ENCODE data around the gene IQSEC3. TPM values are rescaled to one million over a fixed set of nuclear protein-coding genes. Genes with fewer than 3 reads are reported as not detected.
A peak's percentile ranks its signal among the peaks of the same experiment; 100 is the strongest.
"Not testable (repeated sequence)": the region's sequence is repeated elsewhere in the genome, so short reads cannot be mapped to it uniquely, and the experiment has no call there.

The IQSEC3 gene
- total RNA-seq, 3 donors from 2014 or later (not counting 1 experiment from before 2014, with no cell fraction given), result 4.4 to 7.1 (median 5.3) TPM

DNA sequence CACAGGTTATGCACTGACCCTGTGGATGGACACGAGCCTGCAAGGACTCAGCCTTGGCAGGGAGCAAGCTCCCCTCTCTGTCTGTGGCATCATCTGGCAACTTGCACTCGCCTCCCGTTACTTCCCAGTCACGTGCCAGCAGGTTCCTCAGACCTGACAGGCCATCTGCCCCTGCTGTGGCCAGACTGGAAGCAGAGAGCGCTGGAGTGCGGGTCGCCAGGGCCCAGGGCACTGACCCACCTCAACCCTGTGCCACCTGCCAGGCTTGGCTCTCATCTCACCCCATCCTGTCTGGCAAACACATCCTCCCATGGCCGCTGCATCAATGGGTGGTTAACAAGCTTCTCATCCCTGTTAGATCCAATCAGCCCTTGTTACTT, 119.0 kb downstream of the IQSEC3 start:
- intact Hi-C loops (cut with micrococcal nuclease), result no loop called here
- Mint-ChIP-seq H3K27me3 (ENCODE audit: low read depth in 2 of 2) (peaks cover 27 to 30% of the 10 kb centered on the region in 2 donors), H3K4me1 (peaks cover 8 to 21% of the 10 kb centered on the region in 2 donors), H3K36me3 (no peaks in the 10 kb centered on the region), H3K4me3 (no peak overlapping the region), H3K27ac (no peak overlapping the region), H3K9me3 (no peaks in the 10 kb centered on the region)
- Histone ChIP-seq H3K36me3 (ENCODE audit: control insufficient read depth, insufficient read depth, low read length) (no peaks in the 10 kb centered on the region), H3K27ac (ENCODE audit: low read length) (no peak overlapping the region), H3K4me3 (ENCODE audit: low read length) (no peak overlapping the region), H3K27me3 (ENCODE audit: control insufficient read depth, insufficient read depth, low read length) (peaks cover 4% of the 10 kb centered on the region), H3K9me3 (ENCODE audit: control insufficient read depth, insufficient read depth, low read length) (no peaks in the 10 kb centered on the region), H3K4me1 (ENCODE audit: control insufficient read depth, insufficient read depth, low read length) (peaks cover 31% of the 10 kb centered on the region)
- ATAC-seq, result no peak
- DNase-seq, result no peak
- whole genome bisulfite sequencing (ENCODE audit: insufficient coverage), result 75% methylated on average over 8 of the region's 8 CpGs
- TF ChIP-seq, protein P1, sequence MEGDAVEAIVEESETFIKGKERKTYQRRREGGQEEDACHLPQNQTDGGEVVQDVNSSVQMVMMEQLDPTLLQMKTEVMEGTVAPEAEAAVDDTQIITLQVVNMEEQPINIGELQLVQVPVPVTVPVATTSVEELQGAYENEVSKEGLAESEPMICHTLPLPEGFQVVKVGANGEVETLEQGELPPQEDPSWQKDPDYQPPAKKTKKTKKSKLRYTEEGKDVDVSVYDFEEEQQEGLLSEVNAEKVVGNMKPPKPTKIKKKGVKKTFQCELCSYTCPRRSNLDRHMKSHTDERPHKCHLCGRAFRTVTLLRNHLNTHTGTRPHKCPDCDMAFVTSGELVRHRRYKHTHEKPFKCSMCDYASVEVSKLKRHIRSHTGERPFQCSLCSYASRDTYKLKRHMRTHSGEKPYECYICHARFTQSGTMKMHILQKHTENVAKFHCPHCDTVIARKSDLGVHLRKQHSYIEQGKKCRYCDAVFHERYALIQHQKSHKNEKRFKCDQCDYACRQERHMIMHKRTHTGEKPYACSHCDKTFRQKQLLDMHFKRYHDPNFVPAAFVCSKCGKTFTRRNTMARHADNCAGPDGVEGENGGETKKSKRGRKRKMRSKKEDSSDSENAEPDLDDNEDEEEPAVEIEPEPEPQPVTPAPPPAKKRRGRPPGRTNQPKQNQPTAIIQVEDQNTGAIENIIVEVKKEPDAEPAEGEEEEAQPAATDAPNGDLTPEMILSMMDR (IDR thresholded peaks at IDR 0.05), result no peak

DNA sequence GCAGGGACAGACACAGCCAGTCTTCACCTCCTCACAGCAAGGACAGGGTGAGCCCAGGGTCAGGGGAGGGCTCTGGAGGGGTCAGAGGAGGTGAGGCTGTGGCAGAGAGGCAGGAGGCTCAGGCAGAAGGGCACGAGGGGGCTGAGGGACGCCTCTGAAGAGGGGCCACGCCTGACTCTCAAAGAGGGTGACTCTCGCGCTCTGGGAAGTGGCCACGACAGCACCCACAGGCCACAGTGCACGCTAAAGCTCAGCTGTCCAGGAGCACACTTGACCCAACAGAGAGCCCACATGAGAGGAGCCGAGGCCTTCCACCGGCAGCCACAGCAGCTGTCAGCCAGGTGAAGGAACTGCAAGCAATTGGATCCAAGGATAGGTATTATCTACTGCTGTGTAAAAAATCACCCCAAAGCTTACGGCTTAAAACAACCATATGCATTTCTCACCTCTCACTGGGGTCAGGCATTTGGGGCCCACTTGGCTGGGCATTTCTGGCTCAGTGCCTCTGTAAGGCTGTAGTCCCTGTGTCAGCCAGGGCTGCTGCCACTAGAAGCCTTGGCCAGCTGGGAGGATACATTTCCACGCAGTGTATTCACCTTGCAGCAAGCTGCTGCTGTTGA, 119.5 kb downstream of the IQSEC3 start:
- TF ChIP-seq, protein P1 (IDR thresholded peaks at IDR 0.05), result no peak
- Mint-ChIP-seq H3K9me3 (no peaks in the 10 kb centered on the region), H3K27ac (no peak overlapping the region), H3K36me3 (no peaks in the 10 kb centered on the region), H3K4me1 (peaks cover 5 to 17% of the 10 kb centered on the region in 2 donors), H3K4me3 (no peak overlapping the region), H3K27me3 (ENCODE audit: low read depth in 2 of 2) (peaks cover 27 to 30% of the 10 kb centered on the region in 2 donors)
- Histone ChIP-seq H3K4me3 (ENCODE audit: low read length) (no peak overlapping the region), H3K9me3 (ENCODE audit: control insufficient read depth, insufficient read depth, low read length) (no peaks in the 10 kb centered on the region), H3K27ac (ENCODE audit: low read length) (no peak overlapping the region), H3K4me1 (ENCODE audit: control insufficient read depth, insufficient read depth, low read length) (peaks cover 25% of the 10 kb centered on the region), H3K27me3 (ENCODE audit: control insufficient read depth, insufficient read depth, low read length) (peaks cover 4% of the 10 kb centered on the region), H3K36me3 (ENCODE audit: control insufficient read depth, insufficient read depth, low read length) (no peaks in the 10 kb centered on the region)
- WGBS (ENCODE audit: insufficient coverage), result 55% methylated on average over 11 of the region's 11 CpGs
- intact Hi-C loops (cut with micrococcal nuclease), result no loop called here
- no peak for DNase-seq
- no peak for ATAC-seq

DNA sequence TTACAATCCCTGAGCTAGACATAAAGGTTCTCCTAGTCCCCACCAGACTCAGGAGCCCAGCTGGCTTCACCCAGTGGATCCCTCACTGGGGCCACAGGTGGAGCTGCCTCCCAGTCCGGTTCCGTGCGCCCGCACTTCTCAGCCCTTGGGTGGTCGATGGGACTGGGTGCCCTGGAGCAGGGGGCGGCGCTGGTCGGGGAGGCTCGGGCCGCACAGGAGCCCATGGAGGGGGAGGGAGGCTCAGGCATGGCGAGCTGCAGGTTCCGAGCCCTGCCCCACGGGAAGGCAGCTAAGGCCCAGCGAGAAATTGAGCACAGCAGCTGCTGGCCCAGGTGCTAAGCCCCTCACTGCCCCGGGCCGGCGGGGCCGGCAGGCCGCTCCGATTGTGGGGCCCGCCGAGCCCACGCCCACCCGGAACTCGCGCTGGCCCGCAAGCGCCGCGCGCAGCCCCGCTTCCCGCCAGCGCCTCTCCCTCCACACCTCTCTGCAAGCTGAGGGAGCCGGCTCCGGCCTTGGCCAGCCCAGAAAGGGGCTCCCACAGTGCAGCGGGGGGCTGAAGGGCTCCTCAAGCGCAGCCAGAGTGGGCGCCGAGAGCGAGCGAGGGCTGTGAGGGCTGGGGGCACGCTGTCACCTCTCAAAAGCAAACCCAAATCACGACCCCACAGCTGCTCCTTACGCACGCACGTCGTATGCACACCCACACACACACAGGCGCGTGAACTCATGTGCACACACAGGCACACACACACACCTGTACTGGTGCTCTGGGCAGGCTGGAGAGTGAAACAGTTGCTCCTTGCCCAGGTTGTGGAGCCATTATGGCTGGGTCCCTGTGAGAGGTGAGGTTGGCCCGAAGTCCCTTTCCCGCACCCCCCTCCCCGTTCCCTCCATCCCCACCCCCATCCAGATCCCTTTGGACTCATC, 121.7 kb downstream of the IQSEC3 start:
- DNase-seq; H3K36me3 ChIP-seq (ENCODE audit: control insufficient read depth, insufficient read depth, low read length); intact Hi-C loops (cut with micrococcal nuclease); H3K27ac Mint-ChIP-seq; H3K27ac ChIP-seq (ENCODE audit: low read length); H3K4me3 ChIP-seq (ENCODE audit: low read length); H3K9me3 ChIP-seq (ENCODE audit: control insufficient read depth, insufficient read depth, low read length); H3K36me3 Mint-ChIP-seq; H3K9me3 Mint-ChIP-seq; H3K27me3 ChIP-seq (ENCODE audit: control insufficient read depth, insufficient read depth, low read length): not testable (repeated sequence)
- Mint-ChIP-seq H3K4me3 (peak overlapping the region; percentile 69), H3K27me3 (ENCODE audit: low read depth in 2 of 2) (peaks cover 31 to 42% of the 10 kb centered on the region in 2 donors), H3K4me1 (peaks cover 5 to 17% of the 10 kb centered on the region in 2 donors)
- peaks cover 18% of the 10 kb centered on the region for H3K4me1 ChIP-seq (ENCODE audit: control insufficient read depth, insufficient read depth, low read length)
- ATAC-seq, result peak in 1 of 3 donors; percentile 2
- whole genome bisulfite sequencing (ENCODE audit: insufficient coverage), result 97% methylated on average over 51 of the region's 53 CpGs

DNA sequence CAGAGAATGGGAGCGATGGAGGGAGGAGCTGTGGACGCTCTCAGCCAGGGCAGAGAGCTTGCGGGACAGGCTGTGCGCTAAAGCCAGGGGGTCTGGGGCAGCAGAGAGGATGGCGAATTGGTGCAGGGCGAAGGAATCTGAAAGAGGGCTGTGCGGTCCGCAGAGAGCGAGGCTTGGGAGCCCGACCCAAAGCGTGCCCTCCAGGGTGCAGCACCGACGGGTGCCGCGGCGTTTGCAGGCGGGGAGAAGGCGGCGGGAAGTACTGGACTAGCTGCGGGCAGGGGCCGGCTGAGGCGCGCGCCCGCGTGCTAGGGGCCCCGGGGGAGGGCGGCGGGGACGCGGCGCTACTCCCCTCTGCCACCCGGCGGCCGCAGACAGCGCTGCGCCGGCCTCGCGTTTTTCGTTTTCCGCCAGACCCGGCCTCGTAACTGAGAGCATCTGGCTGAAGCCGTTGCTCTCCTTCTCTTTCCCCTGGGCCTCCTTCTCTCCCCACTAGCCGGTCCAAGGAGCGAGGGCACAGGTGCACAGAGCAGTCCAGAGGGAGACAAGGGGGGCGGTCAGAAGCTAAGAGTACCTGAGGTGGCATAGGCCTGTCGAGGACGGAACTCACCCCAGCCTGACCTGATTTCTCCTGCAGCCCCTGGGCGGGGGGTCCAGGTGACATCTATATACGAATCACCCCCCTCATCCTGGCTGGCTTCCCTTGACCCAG, 122.5 kb downstream of the IQSEC3 start:
- Histone ChIP-seq H3K27me3 (ENCODE audit: control insufficient read depth, insufficient read depth, low read length) (peaks cover 4% of the 10 kb centered on the region), H3K9me3 (ENCODE audit: control insufficient read depth, insufficient read depth, low read length) (no peaks in the 10 kb centered on the region), H3K27ac (ENCODE audit: low read length) (no peak overlapping the region), H3K36me3 (ENCODE audit: control insufficient read depth, insufficient read depth, low read length) (no peaks in the 10 kb centered on the region), H3K4me1 (ENCODE audit: control insufficient read depth, insufficient read depth, low read length) (peaks cover 18% of the 10 kb centered on the region), H3K4me3 (ENCODE audit: low read length) (no peak overlapping the region)
- intact Hi-C loops (cut with micrococcal nuclease), result no loop called here
- Mint-ChIP-seq H3K4me3 (peak overlapping the region; percentile 69), H3K27ac (no peak overlapping the region), H3K36me3 (no peaks in the 10 kb centered on the region), H3K4me1 (peaks cover 5 to 17% of the 10 kb centered on the region in 2 donors), H3K27me3 (ENCODE audit: low read depth in 2 of 2) (peaks cover 26 to 38% of the 10 kb centered on the region in 2 donors), H3K9me3 (no peaks in the 10 kb centered on the region)
- peak; percentile 41 to 44 for DNase-seq
- ATAC-seq, result peak; percentile 82 to 94 (median 93)
- 18% methylated on average over 52 of the region's 52 CpGs for WGBS (ENCODE audit: insufficient coverage)
- TF ChIP-seq, protein P1 (IDR thresholded peaks at IDR 0.05), result peak; percentile 65

Data from natural killer cell (primary cell).